DOHH2 (cell line): Measurements from ENCODE around the gene MED4.
"Not testable (repeated sequence)": the region's sequence is repeated elsewhere in the genome, so short reads cannot be mapped to it uniquely, and the experiment has no call there.

Source experiments
- H3F3A ChIP-seq: fragments of 200-600 bp; sonication (generic), shearing (Covaris generic); 2 replicates; pipeline ENCODE4 v1.6.0; 2016; ENCODE audit warnings: antibody characterized with exemption, mild to moderate bottlenecking; ENCODE audit not compliant: control insufficient read depth, insufficient read depth
- H3K27ac ChIP-seq: fragments of 200-600 bp; sonication (generic); 2 replicates; pipeline ENCODE4 v1.5.1; 2014; ENCODE audit warnings: low read depth, mild to moderate bottlenecking, low read length, moderate library complexity
- H3K27me3 ChIP-seq: fragments of 200-600 bp; sonication (generic); 2 replicates; pipeline ENCODE4 v1.6.1; 2014; ENCODE audit warnings: mild to moderate bottlenecking, low read length, mixed read lengths; ENCODE audit not compliant: control insufficient read depth
- H3K36me3 ChIP-seq: fragments of 200-600 bp; sonication (generic); 2 replicates; pipeline ENCODE4 v1.6.1; 2014; ENCODE audit warnings: mild to moderate bottlenecking, low read length, moderate library complexity, mixed read lengths; ENCODE audit not compliant: control insufficient read depth
- H3K4me1 ChIP-seq: fragments of 200-600 bp; sonication (generic); 2 replicates; pipeline ENCODE4 v1.6.1; 2014; ENCODE audit warnings: mild to moderate bottlenecking, low read length, mixed read lengths; ENCODE audit not compliant: control insufficient read depth
- H3K4me2 ChIP-seq: fragments of 200-600 bp; sonication (generic); 2 replicates; pipeline ENCODE4 v1.6.0; 2014; ENCODE audit warnings: mild to moderate bottlenecking, low read length, moderate library complexity
- H3K4me3 ChIP-seq: fragments of 200-600 bp; sonication (generic); 2 replicates; pipeline ENCODE4 v1.5.1; 2014; ENCODE audit warnings: mild to moderate bottlenecking, low read length, mixed read lengths
- H3K79me2 ChIP-seq: fragments of 200-600 bp; sonication (generic); 2 replicates; pipeline ENCODE4 v1.6.1; 2014; ENCODE audit warnings: mild to moderate bottlenecking, low read length, mixed read lengths; ENCODE audit not compliant: control insufficient read depth
- H3K9me2 ChIP-seq: fragments of 200-600 bp; sonication (generic); replicated peaks from 2 replicates; pipeline ENCODE4 v1.6.1; 2014; ENCODE audit warnings: mild to moderate bottlenecking, low read length, mixed read lengths; ENCODE audit not compliant: control insufficient read depth
- H3K9me3 ChIP-seq: fragments of 200-600 bp; sonication (generic); 2 replicates; pipeline ENCODE4 v1.6.1; 2014; ENCODE audit warnings: antibody characterized with exemption, low read length, mixed read lengths; ENCODE audit not compliant: control insufficient read depth, insufficient read depth
- H4K20me1 ChIP-seq: fragments of 200-600 bp; sonication (generic); 2 replicates; pipeline ENCODE4 v1.6.0; 2014; ENCODE audit warnings: low read depth, mild to moderate bottlenecking, antibody characterized with exemption, low read length, moderate library complexity; ENCODE audit not compliant: control insufficient read depth, insufficient read depth
- EZH2phosphoT487 ChIP-seq: fragments of 200-600 bp; sonication (generic); IDR thresholded peaks from 2 replicates; pipeline ENCODE4 v1.6.1; 2017; ENCODE audit warnings: borderline replicate concordance, mild to moderate bottlenecking, antibody characterized with exemption, low read length, moderate library complexity, mixed read lengths
- TF ChIP-seq, protein P1 (sequence below): fragments of 200-600 bp; sonication (generic); IDR thresholded peaks from one replicate; pipeline ENCODE4 v1.5.1; 2014; ENCODE audit warnings: antibody characterized with exemption, mild to moderate bottlenecking, low read depth, low read length; ENCODE audit not compliant: poor library complexity, severe bottlenecking

The MED4 gene

DNA sequence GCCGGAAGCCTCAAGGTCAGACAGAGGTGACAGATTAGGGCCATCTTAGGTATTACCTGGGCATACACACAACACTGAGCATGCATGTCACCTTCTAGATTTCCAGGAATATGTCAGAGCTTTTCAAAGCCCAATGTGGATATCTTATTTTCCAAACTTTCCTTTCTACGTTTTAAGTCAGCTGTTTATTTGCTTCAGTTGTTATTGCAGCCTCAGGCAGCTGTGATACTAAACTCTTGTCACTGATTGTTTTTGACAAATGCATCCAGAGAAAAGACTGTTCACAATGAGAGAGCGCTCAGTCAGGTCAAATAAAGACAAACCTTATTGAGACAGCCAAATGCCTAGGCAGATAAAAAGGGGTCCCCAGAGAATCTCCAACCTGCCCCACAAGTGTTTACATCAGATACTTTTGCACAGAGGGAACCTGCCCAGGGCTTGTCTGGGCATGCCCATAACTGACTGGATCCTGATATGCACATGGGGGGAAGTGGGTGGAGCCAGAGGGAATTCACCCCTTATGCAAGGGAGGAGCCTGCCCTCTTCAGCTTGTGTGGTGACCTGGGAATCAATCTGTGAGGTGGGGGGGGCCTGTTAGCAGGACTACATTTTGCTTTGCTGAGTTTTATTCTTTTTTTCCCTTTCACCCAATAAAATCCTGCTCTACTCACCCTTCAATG is 28.5 kb downstream of the MED4 start:
- H3K4me2 ChIP-seq: no peak overlapping the region
- no peaks in the 10 kb centered on the region for H3K27me3 ChIP-seq
- H3K27ac ChIP-seq: peak overlapping the region; percentile 27; the same call in 1 of the 2 replicates
- no peak for TF ChIP-seq EZH2phosphoT487
- peaks cover 32% of the 10 kb centered on the region for H3K9me3 ChIP-seq
- H3K9me2 ChIP-seq: no peaks in the 10 kb centered on the region
- H3K4me3 ChIP-seq: no peak overlapping the region
- H3K4me1 ChIP-seq: peaks cover 38% of the 10 kb centered on the region
- H3K79me2 ChIP-seq: no peaks in the 10 kb centered on the region
- no peaks in the 10 kb centered on the region for H4K20me1 ChIP-seq
- H3K36me3 ChIP-seq: peaks cover 64% of the 10 kb centered on the region
- peaks cover 4% of the 10 kb centered on the region; the same call in 1 of the 2 replicates for H3F3A ChIP-seq

DNA sequence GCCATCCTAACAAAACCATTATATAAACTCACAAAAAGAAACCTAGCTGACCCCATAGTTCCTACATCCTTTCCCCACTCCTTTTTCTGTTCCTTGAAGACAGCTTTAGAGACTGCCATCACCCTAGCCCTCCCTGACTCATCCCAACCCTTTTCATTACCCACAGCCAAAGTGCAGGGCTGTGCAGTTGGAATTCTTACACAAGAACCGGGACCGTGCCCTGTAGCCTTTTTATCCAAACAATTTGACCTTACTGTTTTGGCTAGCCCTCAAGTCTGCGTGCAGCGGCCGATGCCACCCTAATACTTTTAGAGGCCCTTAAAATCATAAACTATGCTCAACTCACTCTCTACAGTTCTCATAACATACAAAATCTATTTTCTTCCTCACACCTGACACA is 35.0 kb downstream of the MED4 start:
- H3K27ac ChIP-seq, H3K4me1 ChIP-seq, H3K9me2 ChIP-seq, H4K20me1 ChIP-seq, H3K36me3 ChIP-seq, H3K79me2 ChIP-seq, H3K4me2 ChIP-seq, H3F3A ChIP-seq, H3K9me3 ChIP-seq, H3K4me3 ChIP-seq, H3K27me3 ChIP-seq: not testable (repeated sequence)

DNA sequence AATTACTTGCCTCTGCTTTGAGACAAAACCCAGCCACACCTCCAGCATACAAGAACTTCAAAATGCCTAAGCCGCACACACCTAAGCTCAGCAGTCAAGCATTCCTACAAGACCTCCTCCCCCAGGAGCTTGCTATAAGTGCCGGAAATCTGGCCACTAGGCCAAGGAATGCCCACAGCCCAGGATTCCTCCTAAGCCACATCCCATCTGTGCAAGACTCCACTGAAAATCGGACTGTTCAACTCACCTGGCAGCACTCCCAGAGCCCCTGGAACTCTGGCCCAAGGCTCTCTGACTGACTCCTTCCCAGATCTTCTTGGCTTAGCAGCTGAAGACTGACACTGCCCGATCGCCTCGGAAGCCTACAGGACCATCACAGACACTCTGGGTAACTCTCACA is 36.4 kb downstream of the MED4 start:
- not testable (repeated sequence) for H3F3A ChIP-seq, H3K9me2 ChIP-seq, H3K27ac ChIP-seq, H3K79me2 ChIP-seq, H3K4me3 ChIP-seq, H4K20me1 ChIP-seq, H3K4me1 ChIP-seq, H3K27me3 ChIP-seq, H3K36me3 ChIP-seq, H3K4me2 ChIP-seq, H3K9me3 ChIP-seq

DNA sequence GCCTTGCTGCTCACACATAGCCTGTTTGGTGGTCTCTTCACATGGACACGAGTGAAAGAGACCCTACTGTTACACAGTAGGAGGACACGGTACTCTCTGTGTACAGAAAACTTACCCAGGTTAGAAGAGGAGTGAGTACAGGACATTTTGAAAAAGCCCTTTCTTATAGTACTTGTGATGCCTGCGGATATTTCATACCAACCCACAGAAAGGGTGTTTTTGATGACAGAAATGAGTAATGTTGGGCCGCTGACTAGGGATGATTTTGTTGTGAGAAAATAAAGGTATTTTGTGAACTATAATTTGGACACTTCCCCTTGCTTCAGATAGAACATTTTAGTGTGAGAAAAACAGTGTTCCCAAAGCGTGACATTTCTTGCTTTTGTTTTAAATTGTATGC is 39.2 kb downstream of the MED4 start:
- Histone ChIP-seq H3K4me3 (no peak overlapping the region), H3K27me3 (no peaks in the 10 kb centered on the region), H3K79me2 (no peaks in the 10 kb centered on the region), H3K4me1 (no peaks in the 10 kb centered on the region), H3F3A (no peaks in the 10 kb centered on the region), H3K27ac (no peak overlapping the region), H3K4me2 (no peak overlapping the region), H3K9me2 (no peaks in the 10 kb centered on the region), H3K36me3 (peaks cover 28% of the 10 kb centered on the region), H4K20me1 (no peaks in the 10 kb centered on the region), H3K9me3 (no peaks in the 10 kb centered on the region)
- TF ChIP-seq, protein P1, sequence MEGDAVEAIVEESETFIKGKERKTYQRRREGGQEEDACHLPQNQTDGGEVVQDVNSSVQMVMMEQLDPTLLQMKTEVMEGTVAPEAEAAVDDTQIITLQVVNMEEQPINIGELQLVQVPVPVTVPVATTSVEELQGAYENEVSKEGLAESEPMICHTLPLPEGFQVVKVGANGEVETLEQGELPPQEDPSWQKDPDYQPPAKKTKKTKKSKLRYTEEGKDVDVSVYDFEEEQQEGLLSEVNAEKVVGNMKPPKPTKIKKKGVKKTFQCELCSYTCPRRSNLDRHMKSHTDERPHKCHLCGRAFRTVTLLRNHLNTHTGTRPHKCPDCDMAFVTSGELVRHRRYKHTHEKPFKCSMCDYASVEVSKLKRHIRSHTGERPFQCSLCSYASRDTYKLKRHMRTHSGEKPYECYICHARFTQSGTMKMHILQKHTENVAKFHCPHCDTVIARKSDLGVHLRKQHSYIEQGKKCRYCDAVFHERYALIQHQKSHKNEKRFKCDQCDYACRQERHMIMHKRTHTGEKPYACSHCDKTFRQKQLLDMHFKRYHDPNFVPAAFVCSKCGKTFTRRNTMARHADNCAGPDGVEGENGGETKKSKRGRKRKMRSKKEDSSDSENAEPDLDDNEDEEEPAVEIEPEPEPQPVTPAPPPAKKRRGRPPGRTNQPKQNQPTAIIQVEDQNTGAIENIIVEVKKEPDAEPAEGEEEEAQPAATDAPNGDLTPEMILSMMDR: no peak
- no peak for TF ChIP-seq EZH2phosphoT487

DNA sequence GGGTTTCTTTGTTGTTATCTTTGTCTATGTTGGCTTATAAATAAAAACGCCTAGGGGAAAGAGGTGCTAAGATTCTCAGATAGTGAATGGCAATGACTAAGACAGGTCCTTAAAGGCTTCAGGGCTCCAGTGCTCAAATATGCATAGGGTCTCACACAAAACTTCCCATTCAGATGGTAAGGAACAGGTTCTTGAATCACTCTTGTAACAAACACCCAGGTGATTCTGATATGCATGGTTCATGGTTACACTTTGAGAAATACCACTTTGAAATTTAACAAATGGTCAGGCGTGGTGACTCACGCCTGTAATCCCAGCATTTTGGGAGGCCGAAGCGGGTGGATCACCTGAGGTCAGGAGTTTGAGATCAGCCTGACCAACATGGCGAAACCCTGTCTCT is 40.3 kb downstream of the MED4 start:
- Histone ChIP-seq H3K36me3 (peaks cover 29% of the 10 kb centered on the region), H3K9me3 (no peaks in the 10 kb centered on the region), H3K4me3 (no peak overlapping the region), H3K4me1 (no peaks in the 10 kb centered on the region), H3K27ac (no peak overlapping the region), H3K9me2 (no peaks in the 10 kb centered on the region), H4K20me1 (no peaks in the 10 kb centered on the region), H3K79me2 (no peaks in the 10 kb centered on the region), H3F3A (no peaks in the 10 kb centered on the region), H3K27me3 (no peaks in the 10 kb centered on the region), H3K4me2 (no peak overlapping the region)
- TF ChIP-seq EZH2phosphoT487: no peak
- TF ChIP-seq, protein P1: no peak
